ENCODE results near the gene ZNF662.

DNA sequence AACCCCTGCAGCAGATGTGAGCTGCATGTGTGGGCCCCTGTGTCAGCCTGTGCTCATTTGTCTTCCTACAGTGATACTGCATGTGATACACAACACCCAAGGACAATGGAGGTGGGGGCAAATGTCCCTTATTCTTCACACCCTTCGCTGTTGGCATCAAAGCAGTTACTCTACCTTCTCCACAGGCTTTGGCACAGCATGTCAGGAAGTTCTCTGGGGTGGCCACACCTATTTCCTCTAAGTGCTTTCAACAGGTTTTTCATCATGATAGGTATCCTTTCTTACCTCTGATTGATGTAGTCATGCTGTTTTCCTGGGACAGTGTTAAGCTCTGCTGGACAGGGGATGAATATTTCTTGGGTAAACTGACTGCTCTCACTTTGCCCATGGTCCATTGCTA is 29.5 kb downstream of the ZNF662 start:
- no peak for TF ChIP-seq EZH2 (IDR thresholded peaks at IDR 0.05; ENCODE audit: insufficient read depth, poor library complexity, severe bottlenecking)
- TF ChIP-seq EZH2phosphoT487 (IDR thresholded peaks at IDR 0.05; ENCODE audit: insufficient read depth, low read depth) = no peak
